SK-N-SH (cell line): ENCODE measurements around the gene SEMA3G. TPM values are rescaled to one million over a fixed set of nuclear protein-coding genes. Genes with fewer than 3 reads are reported as not detected.

Source experiments
- CTCF ChIA-PET: fragments of 300-600, 350-600 bp; formaldehyde crosslinking; extraction: SDS; loops from one replicate; lab custom pipeline; 2021; lab: Yijun Ruan, JAX
- POLR2A ChIA-PET: fragments of 350-600 bp; sonication (Branson Sonifier 250); formaldehyde crosslinking; extraction: SDS; loops from one replicate; lab custom pipeline; 2020; ENCODE audit warnings: antibody characterized with exemption, inconsistent platforms; lab: Yijun Ruan, JAX
- DNase-seq: peaks from one replicate; pipeline ENCODE4 v3.0.0; 2012
- H2AFZ ChIP-seq: fragments of 200-600 bp; sonication (generic); 2 replicates; pipeline ENCODE4 v1.8.1; 2016; ENCODE audit warnings: antibody characterized with exemption, mild to moderate bottlenecking, low read depth
- H3F3A ChIP-seq: fragments of 200-600 bp; sonication (generic); replicated peaks from 2 replicates; pipeline ENCODE3; 2016; ENCODE audit warnings: antibody characterized with exemption, mild to moderate bottlenecking; ENCODE audit not compliant: insufficient read depth
- H3K27ac ChIP-seq, 2 experiments: fragments of 200-500 bp in 1 of 2; fragments of 200-600 bp in 1 of 2; sonication (Bioruptor generic) in 1 of 2; sonication (generic), shearing (Covaris generic) in 1 of 2; 2 replicates each; pipeline versions ENCODE4 v1.5.1 to v1.6.1; 2014 to 2016; ENCODE audit warnings: low read depth in 2 of 2, inconsistent platforms in 1 of 2, low read length in 1 of 2, mild to moderate bottlenecking in 1 of 2, mixed read lengths in 1 of 2
- H3K27me3 ChIP-seq: fragments of 200-600 bp; sonication (generic), shearing (Covaris generic); 2 replicates; pipeline ENCODE4 v1.6.1; 2016; ENCODE audit warnings: mixed run types; ENCODE audit not compliant: insufficient read depth
- H3K36me3 ChIP-seq, 2 experiments: fragments of 200-500 bp in 1 of 2; fragments of 200-600 bp in 1 of 2; sonication (Bioruptor generic) in 1 of 2; sonication (generic) in 1 of 2; replicated peaks in 1 of 2; 2 replicates each; pipeline versions ENCODE3 to v1.5.1; 2014 to 2016; ENCODE audit warnings: low read length in 1 of 2, mild to moderate bottlenecking in 1 of 2; ENCODE audit not compliant: insufficient read depth in 2 of 2, control insufficient read depth in 1 of 2
- H3K4me1 ChIP-seq, 2 experiments: fragments of 200-500 bp in 1 of 2; fragments of 200-600 bp in 1 of 2; sonication (Bioruptor generic) in 1 of 2; sonication (generic), shearing (Covaris generic) in 1 of 2; 2 replicates each; pipeline versions ENCODE4 v1.5.1 to v1.6.1; 2014 to 2016; ENCODE audit warnings: low read depth in 1 of 2, low read length in 1 of 2, mixed run types in 1 of 2; ENCODE audit not compliant: insufficient read depth in 2 of 2, control insufficient read depth in 1 of 2
- H3K4me2 ChIP-seq: fragments of 200-600 bp; sonication (generic), shearing (Covaris generic); 2 replicates; pipeline ENCODE4 v1.6.1; 2017; ENCODE audit warnings: mixed run types
- H3K4me3 ChIP-seq, 2 experiments: fragments of 200-500 bp in 1 of 2; fragments of 200-600 bp in 1 of 2; sonication (Bioruptor generic) in 1 of 2; sonication (generic), shearing (Covaris generic) in 1 of 2; 2 replicates each; pipeline versions ENCODE4 v1.5.1 to v1.8.1; 2014 to 2016; ENCODE audit warnings: low read depth in 2 of 2, inconsistent platforms in 1 of 2, low read length in 1 of 2, mild to moderate bottlenecking in 1 of 2, mixed read lengths in 1 of 2, moderate library complexity in 1 of 2
- H3K79me2 ChIP-seq: fragments of 200-600 bp; sonication (generic); 2 replicates; pipeline ENCODE4 v1.8.1; 2017; ENCODE audit warnings: mild to moderate bottlenecking; ENCODE audit not compliant: insufficient read depth
- H3K9ac ChIP-seq: fragments of 200-600 bp; sonication (generic); 2 replicates; pipeline ENCODE4 v1.6.1; 2017; ENCODE audit warnings: mixed run types
- H3K9me2 ChIP-seq: fragments of 200-600 bp; sonication (generic); 2 replicates; pipeline ENCODE4 v1.6.1; 2017; ENCODE audit warnings: mixed run types
- H3K9me3 ChIP-seq: fragments of 200-600 bp; sonication (generic); 2 replicates; pipeline ENCODE4 v1.6.1; 2017; ENCODE audit warnings: mixed run types, mild to moderate bottlenecking, moderate library complexity
- H4K20me1 ChIP-seq: fragments of 200-600 bp; sonication (generic); 2 replicates; pipeline ENCODE4 v1.6.1; 2017; ENCODE audit warnings: mild to moderate bottlenecking, mixed run types; ENCODE audit not compliant: insufficient read depth
- CHD2 ChIP-seq: fragments of 150-350 bp; IDR thresholded peaks from 2 replicates; pipeline ENCODE4 v1.6.1; 2018; ENCODE audit warnings: low read length; ENCODE audit not compliant: partially characterized antibody
- EP300 ChIP-seq, 2 experiments: IDR thresholded peaks; 2 replicates each; pipeline versions ENCODE4 v1.4.0 to v1.6.1; 2012; ENCODE audit warnings: borderline replicate concordance in 1 of 2, low read depth in 1 of 2, low read length in 1 of 2
- EZH2phosphoT487 ChIP-seq: fragments of 200-600 bp; sonication (generic); IDR thresholded peaks from 2 replicates; pipeline ENCODE4 v1.6.1; 2017; ENCODE audit warnings: low read depth, mixed run types, mild to moderate bottlenecking, antibody characterized with exemption, moderate library complexity, borderline replicate concordance
- RCOR1 ChIP-seq: fragments of 150-350 bp; IDR thresholded peaks from 2 replicates; pipeline ENCODE4 v1.6.1; 2017; ENCODE audit warnings: antibody characterized with exemption, low read length
- REST ChIP-seq: IDR thresholded peaks from 2 replicates; pipeline ENCODE4 v1.6.1; 2012; ENCODE audit warnings: mild to moderate bottlenecking, low read depth, low read length, moderate library complexity
- RFX5 ChIP-seq: IDR thresholded peaks from 2 replicates; pipeline ENCODE4 v1.6.1; 2012; ENCODE audit warnings: mild to moderate bottlenecking, improper control_type of control experiment, low read length
- SIN3A ChIP-seq: IDR thresholded peaks from 2 replicates; pipeline ENCODE4 v1.6.1; 2012; ENCODE audit warnings: low read depth, mild to moderate bottlenecking, low read length, moderate library complexity, borderline replicate concordance
- TAF1 ChIP-seq: IDR thresholded peaks from 2 replicates; pipeline ENCODE4 v1.6.1; 2012; ENCODE audit warnings: low read depth, mild to moderate bottlenecking, low read length, moderate library complexity, borderline replicate concordance
- TCF12 ChIP-seq: IDR thresholded peaks from 2 replicates; pipeline ENCODE4 v1.4.0; 2012
- TEAD4 ChIP-seq: IDR thresholded peaks from 2 replicates; pipeline ENCODE4 v1.4.0; 2012; ENCODE audit warnings: mild to moderate bottlenecking, borderline replicate concordance; ENCODE audit not compliant: insufficient read depth
- WGBS: methylation state at CpG from one replicate; pipeline ENCODE4 v1.1.6; 2017; ENCODE audit warnings: low lambda C conversion rate; 5-methylcytosine and 5-hydroxymethylcytosine counted together
- polyA plus RNA-seq, 3 experiments: library from polyadenylated mRNA; depleted of rRNA; stranded (reverse); fragments of >200 nt; gene quantifications; 2 replicates each; pipeline ENCODE4 v1.2.3, GENCODE V29; 2012
- TF ChIP-seq, protein P1 (sequence below): fragments of 150-350 bp; IDR thresholded peaks from 2 replicates; pipeline ENCODE4 v1.6.1; 2017; ENCODE audit warnings: antibody characterized with exemption, low read length, low read depth, borderline replicate concordance
- TF ChIP-seq, protein P2 (sequence below): fragments of 150-350 bp; IDR thresholded peaks from 2 replicates; pipeline ENCODE4 v1.6.1; 2016; ENCODE audit warnings: mild to moderate bottlenecking, low read depth, low read length

The SEMA3G gene
- polyA plus RNA-seq, 1 of the 3 experiments (the other 2 are of a cell fraction), result 0.13 TPM

GRCh38 chr3:52458770-52459545 is 14.1 kb upstream of the SEMA3G start:
- no peaks in the 10 kb centered on the region for H3K9me3 ChIP-seq
- peaks cover 8 to 26% of the 10 kb centered on the region in 2 experiments for H3K4me1 ChIP-seq
- peaks cover 23% of the 10 kb centered on the region for H4K20me1 ChIP-seq
- no peaks in the 10 kb centered on the region for H3K27me3 ChIP-seq
- peaks cover 37 to 45% of the 10 kb centered on the region in 2 experiments for H3K36me3 ChIP-seq
- TF ChIP-seq RCOR1, result no peak
- TF ChIP-seq REST, result no peak
- TF ChIP-seq EZH2phosphoT487, result no peak
- TF ChIP-seq, protein P1, sequence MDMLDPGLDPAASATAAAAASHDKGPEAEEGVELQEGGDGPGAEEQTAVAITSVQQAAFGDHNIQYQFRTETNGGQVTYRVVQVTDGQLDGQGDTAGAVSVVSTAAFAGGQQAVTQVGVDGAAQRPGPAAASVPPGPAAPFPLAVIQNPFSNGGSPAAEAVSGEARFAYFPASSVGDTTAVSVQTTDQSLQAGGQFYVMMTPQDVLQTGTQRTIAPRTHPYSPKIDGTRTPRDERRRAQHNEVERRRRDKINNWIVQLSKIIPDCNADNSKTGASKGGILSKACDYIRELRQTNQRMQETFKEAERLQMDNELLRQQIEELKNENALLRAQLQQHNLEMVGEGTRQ, result no peak
- no peak for TF ChIP-seq TEAD4
- no peak for TF ChIP-seq TAF1
- TF ChIP-seq CHD2, result no peak
- TF ChIP-seq, protein P2, sequence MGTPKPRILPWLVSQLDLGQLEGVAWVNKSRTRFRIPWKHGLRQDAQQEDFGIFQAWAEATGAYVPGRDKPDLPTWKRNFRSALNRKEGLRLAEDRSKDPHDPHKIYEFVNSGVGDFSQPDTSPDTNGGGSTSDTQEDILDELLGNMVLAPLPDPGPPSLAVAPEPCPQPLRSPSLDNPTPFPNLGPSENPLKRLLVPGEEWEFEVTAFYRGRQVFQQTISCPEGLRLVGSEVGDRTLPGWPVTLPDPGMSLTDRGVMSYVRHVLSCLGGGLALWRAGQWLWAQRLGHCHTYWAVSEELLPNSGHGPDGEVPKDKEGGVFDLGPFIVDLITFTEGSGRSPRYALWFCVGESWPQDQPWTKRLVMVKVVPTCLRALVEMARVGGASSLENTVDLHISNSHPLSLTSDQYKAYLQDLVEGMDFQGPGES, result no peak
- TF ChIP-seq TCF12, result no peak
- no peak for TF ChIP-seq SIN3A
- no peak for TF ChIP-seq RFX5
- no peak for TF ChIP-seq EP300 (IDR thresholded peaks at IDR 0.05; ENCODE audit: borderline replicate concordance in 1 of 2, low read depth in 1 of 2, low read length in 1 of 2)
- peaks cover 87% of the 10 kb centered on the region for H3K79me2 ChIP-seq
- ChIA-PET POLR2A (no interaction called here), CTCF (interaction anchor here (0.6 to 6.1 kb wide), 9 partner anchors 10 to 238 kb away, joined by 3 to 53 read pairs (median 3); no protein-coding TSS in a partner anchor)
- H3K9me2 ChIP-seq, result no peaks in the 10 kb centered on the region
- H3K4me2 ChIP-seq, result no peak overlapping the region
- H3K27ac ChIP-seq, result no peak overlapping the region
- H2AFZ ChIP-seq, result no peak overlapping the region
- no peak for DNase-seq
- 98% methylated on average over 14 of the region's 14 CpGs for WGBS
- H3K9ac ChIP-seq, result no peak overlapping the region
- H3F3A ChIP-seq, result peaks cover 8% of the 10 kb centered on the region
- H3K4me3 ChIP-seq, result no peak overlapping the region
